HCT116 (cell line): ENCODE results near the gene TLR5. TPM values are rescaled to one million over a fixed set of nuclear protein-coding genes. Genes with fewer than 3 reads are reported as not detected.

ENCODE experiments used
- ATAC-seq: fragments of 200-7000 bp; cut with Tn5 transposase; 2 replicates; pipeline ENCODE4 v1.9.1; 2020; ENCODE audit warnings: mild to moderate bottlenecking, moderate library complexity
- BruUV-seq: library from RNA; stranded (reverse); fragments of 400-500 nt; replicated peaks from 2 replicates; lab custom pipeline; 2021; lab: Mats Ljungman, UMichigan
- CTCF ChIA-PET: fragments of 300-600 bp; sonication (Branson Sonifier 250); formaldehyde crosslinking; loops from one replicate; lab custom pipeline; 2021; ENCODE audit warnings: antibody characterized with exemption; lab: Charles Lee
- POLR2A ChIA-PET: fragments of 300-600, 350-600 bp; sonication (Branson Sonifier 250); formaldehyde crosslinking; loops from one replicate; lab custom pipeline; 2021; ENCODE audit warnings: antibody characterized with exemption; lab: Charles Lee
- RAD21 ChIA-PET, 2 experiments: fragments of 300-600 bp; sonication (Branson Sonifier 250); formaldehyde crosslinking; loops; one replicate each; lab custom pipeline; 2023; ENCODE audit warnings: low total read pairs in 2 of 2; ENCODE audit not compliant: uncharacterized antibody in 2 of 2, unreplicated experiment in 2 of 2, low non-redundant PET in 1 of 2; lab: Charles Lee
- DNase-seq: peaks from one replicate; pipeline ENCODE4 v3.0.0-alpha.2; 2010; ENCODE audit warnings: low read depth, low spot score
- H2AFZ ChIP-seq: fragments of 200-600 bp; shearing (Covaris generic), sonication (generic); 2 replicates; pipeline ENCODE4 v1.6.1; 2017; ENCODE audit warnings: low read depth, mixed run types, mixed read lengths, antibody characterized with exemption, low read length; ENCODE audit not compliant: poor library complexity, severe bottlenecking
- H3K27ac ChIP-seq: 2 replicates; pipeline ENCODE4 v1.5.1; 2012; ENCODE audit warnings: low read depth, low read length
- H3K27me3 ChIP-seq: fragments of 200-600 bp; sonication (generic); 2 replicates; pipeline ENCODE4 v1.6.1; 2016; ENCODE audit warnings: mixed run types, low read length, mixed read lengths; ENCODE audit not compliant: insufficient read depth
- H3K36me3 ChIP-seq, 2 experiments: fragments of 200-500 bp in 1 of 2; fragments of 200-600 bp in 1 of 2; sonication (Bioruptor generic) in 1 of 2; sonication (generic) in 1 of 2; 2 replicates each; pipeline versions ENCODE4 v1.5.1 to v1.6.1; 2014 to 2016; ENCODE audit warnings: low read length in 2 of 2, inconsistent platforms in 1 of 2, mixed read lengths in 1 of 2, mixed run types in 1 of 2; ENCODE audit not compliant: insufficient read depth in 2 of 2, control insufficient read depth in 1 of 2
- H3K4me1 ChIP-seq, 2 experiments: fragments of 200-600 bp in 1 of 2; sonication (generic) in 1 of 2; 2 replicates each; pipeline versions ENCODE4 v1.5.1 to v1.6.1; 2012 to 2017; ENCODE audit warnings: low read length in 2 of 2, inconsistent platforms in 1 of 2, mild to moderate bottlenecking in 1 of 2, mixed read lengths in 1 of 2, mixed run types in 1 of 2, moderate library complexity in 1 of 2; ENCODE audit not compliant: insufficient read depth in 2 of 2, control insufficient read depth in 1 of 2
- H3K4me2 ChIP-seq: fragments of 200-600 bp; sonication (generic); 2 replicates; pipeline ENCODE4 v1.6.1; 2017; ENCODE audit warnings: mixed run types, low read length, mixed read lengths
- H3K4me3 ChIP-seq, 2 experiments: fragments of 200-600 bp in 1 of 2; sonication (generic) in 1 of 2; replicated peaks in 1 of 2; 2 replicates each; pipeline ENCODE4 v1.5.1; 2011 to 2016; ENCODE audit warnings: low read length in 2 of 2, control low read depth in 1 of 2, low read depth in 1 of 2, mild to moderate bottlenecking in 1 of 2, mixed read lengths in 1 of 2, mixed run types in 1 of 2
- H3K79me2 ChIP-seq: fragments of 200-600 bp; sonication (generic); 2 replicates; pipeline ENCODE4 v1.6.1; 2017; ENCODE audit warnings: mild to moderate bottlenecking, mixed run types, low read length, moderate library complexity, mixed read lengths; ENCODE audit not compliant: insufficient read depth
- H3K9ac ChIP-seq: fragments of 200-600 bp; sonication (generic); 2 replicates; pipeline ENCODE4 v1.6.1; 2016; ENCODE audit warnings: low read length, mixed read lengths
- H3K9me2 ChIP-seq: fragments of 200-600 bp; sonication (generic), shearing (Covaris generic); 2 replicates; pipeline ENCODE4 v1.6.1; 2017; ENCODE audit warnings: mixed run types, mild to moderate bottlenecking, moderate library complexity; ENCODE audit not compliant: insufficient read depth
- H3K9me3 ChIP-seq, 2 experiments: fragments of 200-500 bp in 1 of 2; fragments of 200-600 bp in 1 of 2; sonication (Bioruptor generic) in 1 of 2; sonication (generic) in 1 of 2; 2 replicates each; pipeline ENCODE4 v1.6.1; 2014 to 2017; ENCODE audit warnings: low read length in 2 of 2, mixed read lengths in 2 of 2, inconsistent platforms in 1 of 2, low read depth in 1 of 2, mild to moderate bottlenecking in 1 of 2, mixed run types in 1 of 2, moderate library complexity in 1 of 2; ENCODE audit not compliant: control insufficient read depth in 1 of 2, insufficient read depth in 1 of 2
- H4K20me1 ChIP-seq: fragments of 200-600 bp; sonication (generic), shearing (Covaris generic); 2 replicates; pipeline ENCODE4 v1.6.1; 2017; ENCODE audit warnings: mixed run types, mild to moderate bottlenecking, moderate library complexity; ENCODE audit not compliant: insufficient read depth
- CBX3 ChIP-seq: IDR thresholded peaks from 2 replicates; pipeline ENCODE4 v1.6.1; 2012; ENCODE audit warnings: low read depth
- CEBPB ChIP-seq: IDR thresholded peaks from 2 replicates; pipeline ENCODE4 v1.6.1; 2012; ENCODE audit warnings: low read depth
- EGR1 ChIP-seq: IDR thresholded peaks from 2 replicates; pipeline ENCODE4 v1.6.1; 2012; ENCODE audit warnings: low read depth
- ELF1 ChIP-seq: IDR thresholded peaks from 2 replicates; pipeline ENCODE4 v1.6.1; 2012; ENCODE audit warnings: low read depth, borderline replicate concordance
- EZH2 ChIP-seq: fragments of 200-600 bp; sonication (generic); IDR thresholded peaks from 2 replicates; pipeline ENCODE4 v1.6.1; 2017; ENCODE audit warnings: antibody characterized with exemption, mixed run types
- EZH2phosphoT487 ChIP-seq: fragments of 200-600 bp; IDR thresholded peaks from 2 replicates; pipeline ENCODE4 v1.6.1; 2018; ENCODE audit warnings: antibody characterized with exemption, borderline replicate concordance
- FOSL1 ChIP-seq: IDR thresholded peaks from 2 replicates; pipeline ENCODE4 v1.6.1; 2012; ENCODE audit warnings: low read depth
- JUND ChIP-seq: IDR thresholded peaks from 2 replicates; pipeline ENCODE4 v1.6.1; 2012
- POLR2A ChIP-seq: IDR thresholded peaks from 2 replicates; pipeline ENCODE4 v1.7.0; 2011; ENCODE audit warnings: borderline replicate concordance; ENCODE audit not compliant: insufficient read depth, insufficient read length; ENCODE audit errors: extremely low read depth
- POLR2AphosphoS5 ChIP-seq: IDR thresholded peaks from 2 replicates; pipeline ENCODE4 v1.6.1; 2011; ENCODE audit warnings: mild to moderate bottlenecking, low read depth, low read length, moderate library complexity
- RAD21 ChIP-seq: IDR thresholded peaks from 2 replicates; pipeline ENCODE4 v1.6.1; 2012; ENCODE audit warnings: low read depth, mild to moderate bottlenecking
- SIN3A ChIP-seq: IDR thresholded peaks from 2 replicates; pipeline ENCODE4 v1.6.1; 2012; ENCODE audit warnings: low read depth
- SP1 ChIP-seq: IDR thresholded peaks from 2 replicates; pipeline ENCODE4 v1.6.1; 2012; ENCODE audit warnings: low read depth
- SRF ChIP-seq: IDR thresholded peaks from 2 replicates; pipeline ENCODE4 v1.6.1; 2012; ENCODE audit warnings: low read depth
- TCF7L2 ChIP-seq: IDR thresholded peaks from 2 replicates; pipeline ENCODE4 v1.7.0; 2011; ENCODE audit warnings: borderline replicate concordance, inconsistent platforms; ENCODE audit not compliant: insufficient read depth, insufficient read length; ENCODE audit errors: extremely low read depth
- YY1 ChIP-seq: IDR thresholded peaks from 2 replicates; pipeline ENCODE4 v1.6.1; 2011; ENCODE audit warnings: low read length, low read depth, moderate library complexity, mild to moderate bottlenecking; ENCODE audit not compliant: insufficient replicate concordance; ENCODE audit errors: extremely low read depth
- ZNF274 ChIP-seq: fragments of 200-500 bp; sonication (Bioruptor generic); IDR thresholded peaks from 2 replicates; pipeline ENCODE4 v1.6.1; 2014; ENCODE audit warnings: mild to moderate bottlenecking, low read depth, low read length, inconsistent platforms
- intact Hi-C: fragments of 100-400 bp; cut with micrococcal nuclease; formaldehyde crosslinking; loops from 2 replicates; pipeline ENCODE4 v1.10.0; 2022
- total RNA-seq: library from RNA; stranded (reverse); gene quantifications from one replicate; pipeline ENCODE4 v1.2.1, GENCODE V29; 2021; ENCODE audit not compliant: unreplicated experiment
- TF ChIP-seq, protein P1 (sequence below): IDR thresholded peaks from 2 replicates; pipeline ENCODE4 v1.6.1; 2011; ENCODE audit warnings: mild to moderate bottlenecking, low read length, moderate library complexity; ENCODE audit not compliant: insufficient replicate concordance; ENCODE audit errors: extremely low read depth
- TF ChIP-seq, protein P2 (sequence below): IDR thresholded peaks from 2 replicates; pipeline ENCODE4 v1.6.1; 2012
- TF ChIP-seq, protein P3 (sequence below): IDR thresholded peaks from 2 replicates; pipeline ENCODE4 v1.6.1; 2012; ENCODE audit warnings: low read depth

TLR5 gene
- total RNA-seq, 1 experiment from 2014 or later: 1.2 TPM

DNA sequence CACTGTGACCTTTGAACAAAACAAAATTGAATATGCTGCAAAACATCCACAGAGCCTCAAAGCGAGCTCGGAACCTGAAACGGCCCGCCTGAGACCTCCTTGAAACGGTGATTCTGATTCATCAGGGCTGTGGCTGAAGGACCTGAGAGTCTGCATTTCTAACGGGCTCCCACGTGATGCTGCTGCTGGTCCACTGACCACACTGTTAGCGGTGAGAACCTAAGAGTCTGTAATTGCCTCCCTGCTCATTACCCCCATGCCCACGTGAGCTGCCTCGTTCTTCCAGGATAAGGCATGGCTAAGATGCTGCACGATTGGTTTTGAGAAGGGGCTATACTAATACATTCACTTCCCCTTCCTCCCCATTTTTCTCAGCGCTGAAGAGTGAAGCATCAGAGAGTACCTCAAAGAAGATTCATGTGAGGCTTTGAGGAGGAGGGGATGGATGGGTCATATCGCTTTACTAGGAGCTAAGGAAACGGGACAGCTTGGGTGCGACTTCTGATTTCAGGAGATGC, 9.7 kb downstream of the TLR5 start:
- RAD21 ChIA-PET: interaction anchor here (0.8 to 1.6 kb wide), 2 partner anchors 10 to 42 kb away, joined by 3 to 5 read pairs; partner anchors contain the start of gene TLR5 (in 1 of the 2)
- Histone ChIP-seq H2AFZ (peak overlapping the region; percentile 93), H3K9me2 (no peaks in the 10 kb centered on the region), H3K9me3 (no peaks in the 10 kb centered on the region), H3K4me2 (peak overlapping the region; percentile 77), H3K4me3 (peak overlapping the region in 1 of 2 experiments; percentile 50; a peak in 3 of 4 replicates), H3K27me3 (no peaks in the 10 kb centered on the region), H3K27ac (no peak overlapping the region), H3K9ac (no peak overlapping the region), H3K36me3 (no peaks in the 10 kb centered on the region), H4K20me1 (no peaks in the 10 kb centered on the region), H3K4me1 (peaks cover 10 to 31% of the 10 kb centered on the region in 2 experiments), H3K79me2 (no peaks in the 10 kb centered on the region)
- ATAC-seq (peak; percentile 50), DNase-seq (no peak)
- CTCF ChIA-PET: interaction anchor here (0.7 to 3.4 kb wide), 33 partner anchors 9 to 668 kb away, joined by 3 to 98 read pairs (median 4); partner anchors contain the start of gene TLR5
- no TSS peak for BruUV-seq
- TF ChIP-seq EZH2phosphoT487: no peak
- TF ChIP-seq CBX3: no peak
- no peak for TF ChIP-seq POLR2AphosphoS5
- TF ChIP-seq TCF7L2: no peak
- TF ChIP-seq, protein P1, sequence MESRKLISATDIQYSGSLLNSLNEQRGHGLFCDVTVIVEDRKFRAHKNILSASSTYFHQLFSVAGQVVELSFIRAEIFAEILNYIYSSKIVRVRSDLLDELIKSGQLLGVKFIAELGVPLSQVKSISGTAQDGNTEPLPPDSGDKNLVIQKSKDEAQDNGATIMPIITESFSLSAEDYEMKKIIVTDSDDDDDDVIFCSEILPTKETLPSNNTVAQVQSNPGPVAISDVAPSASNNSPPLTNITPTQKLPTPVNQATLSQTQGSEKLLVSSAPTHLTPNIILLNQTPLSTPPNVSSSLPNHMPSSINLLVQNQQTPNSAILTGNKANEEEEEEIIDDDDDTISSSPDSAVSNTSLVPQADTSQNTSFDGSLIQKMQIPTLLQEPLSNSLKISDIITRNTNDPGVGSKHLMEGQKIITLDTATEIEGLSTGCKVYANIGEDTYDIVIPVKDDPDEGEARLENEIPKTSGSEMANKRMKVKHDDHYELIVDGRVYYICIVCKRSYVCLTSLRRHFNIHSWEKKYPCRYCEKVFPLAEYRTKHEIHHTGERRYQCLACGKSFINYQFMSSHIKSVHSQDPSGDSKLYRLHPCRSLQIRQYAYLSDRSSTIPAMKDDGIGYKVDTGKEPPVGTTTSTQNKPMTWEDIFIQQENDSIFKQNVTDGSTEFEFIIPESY: no peak
- TF ChIP-seq SP1: no peak
- no peak for TF ChIP-seq CEBPB
- no peak for TF ChIP-seq EGR1
- TF ChIP-seq ELF1: no peak
- TF ChIP-seq YY1: no peak
- no peak for TF ChIP-seq EZH2
- no peak for TF ChIP-seq SIN3A
- TF ChIP-seq, protein P2, sequence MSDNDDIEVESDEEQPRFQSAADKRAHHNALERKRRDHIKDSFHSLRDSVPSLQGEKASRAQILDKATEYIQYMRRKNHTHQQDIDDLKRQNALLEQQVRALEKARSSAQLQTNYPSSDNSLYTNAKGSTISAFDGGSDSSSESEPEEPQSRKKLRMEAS: no peak
- no peak for TF ChIP-seq JUND
- TF ChIP-seq SRF: no peak
- TF ChIP-seq POLR2A: no peak
- no peak for TF ChIP-seq FOSL1
- TF ChIP-seq RAD21: no peak
- TF ChIP-seq, protein P3, sequence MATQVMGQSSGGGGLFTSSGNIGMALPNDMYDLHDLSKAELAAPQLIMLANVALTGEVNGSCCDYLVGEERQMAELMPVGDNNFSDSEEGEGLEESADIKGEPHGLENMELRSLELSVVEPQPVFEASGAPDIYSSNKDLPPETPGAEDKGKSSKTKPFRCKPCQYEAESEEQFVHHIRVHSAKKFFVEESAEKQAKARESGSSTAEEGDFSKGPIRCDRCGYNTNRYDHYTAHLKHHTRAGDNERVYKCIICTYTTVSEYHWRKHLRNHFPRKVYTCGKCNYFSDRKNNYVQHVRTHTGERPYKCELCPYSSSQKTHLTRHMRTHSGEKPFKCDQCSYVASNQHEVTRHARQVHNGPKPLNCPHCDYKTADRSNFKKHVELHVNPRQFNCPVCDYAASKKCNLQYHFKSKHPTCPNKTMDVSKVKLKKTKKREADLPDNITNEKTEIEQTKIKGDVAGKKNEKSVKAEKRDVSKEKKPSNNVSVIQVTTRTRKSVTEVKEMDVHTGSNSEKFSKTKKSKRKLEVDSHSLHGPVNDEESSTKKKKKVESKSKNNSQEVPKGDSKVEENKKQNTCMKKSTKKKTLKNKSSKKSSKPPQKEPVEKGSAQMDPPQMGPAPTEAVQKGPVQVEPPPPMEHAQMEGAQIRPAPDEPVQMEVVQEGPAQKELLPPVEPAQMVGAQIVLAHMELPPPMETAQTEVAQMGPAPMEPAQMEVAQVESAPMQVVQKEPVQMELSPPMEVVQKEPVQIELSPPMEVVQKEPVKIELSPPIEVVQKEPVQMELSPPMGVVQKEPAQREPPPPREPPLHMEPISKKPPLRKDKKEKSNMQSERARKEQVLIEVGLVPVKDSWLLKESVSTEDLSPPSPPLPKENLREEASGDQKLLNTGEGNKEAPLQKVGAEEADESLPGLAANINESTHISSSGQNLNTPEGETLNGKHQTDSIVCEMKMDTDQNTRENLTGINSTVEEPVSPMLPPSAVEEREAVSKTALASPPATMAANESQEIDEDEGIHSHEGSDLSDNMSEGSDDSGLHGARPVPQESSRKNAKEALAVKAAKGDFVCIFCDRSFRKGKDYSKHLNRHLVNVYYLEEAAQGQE: no peak
- TF ChIP-seq ZNF274: no peak
- intact Hi-C loops: loop anchor here (1.0 kb wide), 1 partner anchor 551 kb away; no protein-coding TSS in a partner anchor
- POLR2A ChIA-PET: interaction anchor here (0.6 to 1.4 kb wide), 4 partner anchors 9 to 551 kb away, joined by 3 to 7 read pairs (median 4); no protein-coding TSS in a partner anchor
